Gastroesophageal sphincter (tissue), 4 donors: ENCODE results near the gene SMIM14. TPM values are rescaled to one million over a fixed set of nuclear protein-coding genes. Genes with fewer than 3 reads are reported as not detected.
"Not testable (repeated sequence)": the region's sequence is repeated elsewhere in the genome, so short reads cannot be mapped to it uniquely, and the experiment has no call there.

Source experiments
- ATAC-seq: fragments of 150-250 bp; one replicate; pipeline ENCODE4 v1.9.1; 2016; ENCODE audit warnings: mild to moderate bottlenecking, moderate library complexity
- H3K27ac ChIP-seq, 4 donors: fragments of 200-600 bp; sonication (generic) in 3 of 4; 1 replicate in 3 of 4; 2 replicates in 1 of 4; pipeline ENCODE4 v1.5.1; 2016 to 2019
- H3K27me3 ChIP-seq: fragments of 200-600 bp; sonication (generic); one replicate; pipeline ENCODE4 v1.5.1; 2019
- H3K36me3 ChIP-seq, 2 donors: fragments of 200-600 bp; sonication (generic); one replicate each; pipeline ENCODE4 v1.5.1; 2019; ENCODE audit warnings: control low read depth in 1 of 2
- H3K4me1 ChIP-seq, 3 donors: fragments of 200-600 bp; sonication (generic); 1 replicate in 2 of 3; 2 replicates in 1 of 3; pipeline ENCODE4 v1.5.1; 2016 to 2019; ENCODE audit warnings: control low read depth in 2 of 3
- H3K4me3 ChIP-seq, 2 donors: fragments of 200-600 bp; sonication (generic); one replicate each; pipeline ENCODE4 v1.5.1; 2019; ENCODE audit warnings: mild to moderate bottlenecking in 1 of 2, moderate library complexity in 1 of 2
- H3K9me3 ChIP-seq, 3 donors: fragments of 200-600 bp; sonication (generic); one replicate each; pipeline ENCODE4 v1.5.1; 2017 to 2019; ENCODE audit warnings: control low read depth in 2 of 3
- EP300 ChIP-seq: sonication (generic); formaldehyde crosslinking; IDR thresholded peaks from one replicate; pipeline ENCODE4 v1.6.1; 2017; ENCODE audit warnings: antibody characterized with exemption, mild to moderate bottlenecking
- POLR2A ChIP-seq, 2 donors: fragments of 450-650 bp; IDR thresholded peaks; one replicate each; pipeline ENCODE4 v1.6.1; 2017; ENCODE audit warnings: antibody characterized with exemption in 2 of 2, mild to moderate bottlenecking in 2 of 2, moderate library complexity in 1 of 2
- POLR2AphosphoS5 ChIP-seq: sonication (generic); formaldehyde crosslinking; IDR thresholded peaks from one replicate; pipeline ENCODE4 v1.6.1; 2017; ENCODE audit warnings: antibody characterized with exemption
- WGBS, 2 donors: methylation state at CpG; one replicate each; pipeline ENCODE4 v1.1.5; 2018; ENCODE audit warnings: low coverage in 1 of 2; 5-methylcytosine and 5-hydroxymethylcytosine counted together
- total RNA-seq, 4 donors: library from RNA; depleted of rRNA; stranded (reverse); fragments of >200 nt; gene quantifications; one replicate each; pipeline ENCODE4 v1.1.0, GENCODE V29; 2016
- TF ChIP-seq, protein P1 (sequence below), 4 experiments: fragments of 200-600 bp in 2 of 4; fragments of 450-650 bp in 2 of 4; sonication (generic) in 1 of 4; IDR thresholded peaks; one replicate each; pipeline ENCODE4 v1.5.1; 2017 to 2019; ENCODE audit warnings: antibody characterized with exemption in 4 of 4, mild to moderate bottlenecking in 2 of 4, moderate library complexity in 2 of 4

Gene SMIM14
- total RNA-seq, 4 donors from 2014 or later = 32.9 to 70.4 (median 41.3) TPM

DNA sequence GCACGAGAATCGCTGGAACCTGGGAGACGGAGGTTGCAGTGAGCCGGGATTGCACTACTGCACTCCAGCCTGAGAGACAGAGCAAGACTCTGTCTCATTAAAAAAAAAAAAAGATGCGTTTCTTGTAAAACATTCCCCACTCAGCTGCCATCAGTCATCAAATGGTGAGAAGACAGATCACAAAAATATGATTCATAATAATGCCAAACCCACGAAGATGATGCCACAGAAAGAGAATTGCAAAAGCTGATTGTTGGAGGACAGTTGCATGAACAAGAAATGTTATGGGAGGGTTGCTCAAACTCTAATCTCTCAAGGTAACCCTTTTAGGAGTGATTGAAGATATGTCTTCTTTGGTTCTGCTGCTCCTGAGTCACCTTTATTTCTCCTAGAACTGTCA, 21.4 kb upstream of the SMIM14 start:
- Histone ChIP-seq H3K4me3 (no peak overlapping the region), H3K9me3 (no peaks in the 10 kb centered on the region), H3K4me1 (no peaks in the 10 kb centered on the region), H3K27me3 (no peaks in the 10 kb centered on the region), H3K27ac (no peak overlapping the region), H3K36me3 (no peaks in the 10 kb centered on the region)
- 73 to 76% methylated on average over 4 to 6 of the region's 6 CpGs for WGBS, 2 donors
- ATAC-seq = no peak
- no peak for TF ChIP-seq POLR2A (IDR thresholded peaks at IDR 0.05)
- TF ChIP-seq EP300 = no peak
- TF ChIP-seq, protein P1, sequence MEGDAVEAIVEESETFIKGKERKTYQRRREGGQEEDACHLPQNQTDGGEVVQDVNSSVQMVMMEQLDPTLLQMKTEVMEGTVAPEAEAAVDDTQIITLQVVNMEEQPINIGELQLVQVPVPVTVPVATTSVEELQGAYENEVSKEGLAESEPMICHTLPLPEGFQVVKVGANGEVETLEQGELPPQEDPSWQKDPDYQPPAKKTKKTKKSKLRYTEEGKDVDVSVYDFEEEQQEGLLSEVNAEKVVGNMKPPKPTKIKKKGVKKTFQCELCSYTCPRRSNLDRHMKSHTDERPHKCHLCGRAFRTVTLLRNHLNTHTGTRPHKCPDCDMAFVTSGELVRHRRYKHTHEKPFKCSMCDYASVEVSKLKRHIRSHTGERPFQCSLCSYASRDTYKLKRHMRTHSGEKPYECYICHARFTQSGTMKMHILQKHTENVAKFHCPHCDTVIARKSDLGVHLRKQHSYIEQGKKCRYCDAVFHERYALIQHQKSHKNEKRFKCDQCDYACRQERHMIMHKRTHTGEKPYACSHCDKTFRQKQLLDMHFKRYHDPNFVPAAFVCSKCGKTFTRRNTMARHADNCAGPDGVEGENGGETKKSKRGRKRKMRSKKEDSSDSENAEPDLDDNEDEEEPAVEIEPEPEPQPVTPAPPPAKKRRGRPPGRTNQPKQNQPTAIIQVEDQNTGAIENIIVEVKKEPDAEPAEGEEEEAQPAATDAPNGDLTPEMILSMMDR (IDR thresholded peaks at IDR 0.05) = no peak
- TF ChIP-seq POLR2AphosphoS5 = no peak

DNA sequence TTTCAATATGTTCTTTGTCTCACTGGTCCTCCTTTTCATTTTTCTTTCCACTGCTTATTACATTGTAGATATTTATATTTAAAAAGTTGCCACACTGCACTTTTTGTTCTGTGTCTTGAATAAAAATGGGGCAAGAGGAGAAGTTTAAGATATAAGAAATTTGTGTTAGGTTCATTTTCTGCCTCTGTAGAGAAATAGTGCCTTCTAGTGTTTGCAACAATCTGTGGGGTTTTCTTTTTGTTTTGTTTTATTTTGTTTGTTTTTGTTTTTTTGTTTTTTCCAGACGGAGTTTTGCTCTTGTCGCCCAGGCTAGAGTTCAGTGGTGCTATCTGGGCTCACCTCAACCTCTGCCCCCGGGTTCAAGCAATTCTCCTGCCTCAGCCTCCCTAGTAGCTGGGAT, 20.1 kb upstream of the SMIM14 start:
- H3K9me3 ChIP-seq = no peaks in the 10 kb centered on the region
- H3K36me3 ChIP-seq = no peaks in the 10 kb centered on the region
- no peak overlapping the region for H3K27ac ChIP-seq
- no peak for ATAC-seq
- WGBS, 2 donors = 83 to 85% methylated on average over 2 to 3 of the region's 3 CpGs
- H3K4me1 ChIP-seq = no peaks in the 10 kb centered on the region
- TF ChIP-seq, protein P1 (IDR thresholded peaks at IDR 0.05) = peak in 1 of 4 experiments; percentile 39
- TF ChIP-seq POLR2AphosphoS5 (no peak), POLR2A (IDR thresholded peaks at IDR 0.05) (no peak)
- H3K27me3 ChIP-seq = no peaks in the 10 kb centered on the region
- H3K4me3 ChIP-seq = no peak overlapping the region

DNA sequence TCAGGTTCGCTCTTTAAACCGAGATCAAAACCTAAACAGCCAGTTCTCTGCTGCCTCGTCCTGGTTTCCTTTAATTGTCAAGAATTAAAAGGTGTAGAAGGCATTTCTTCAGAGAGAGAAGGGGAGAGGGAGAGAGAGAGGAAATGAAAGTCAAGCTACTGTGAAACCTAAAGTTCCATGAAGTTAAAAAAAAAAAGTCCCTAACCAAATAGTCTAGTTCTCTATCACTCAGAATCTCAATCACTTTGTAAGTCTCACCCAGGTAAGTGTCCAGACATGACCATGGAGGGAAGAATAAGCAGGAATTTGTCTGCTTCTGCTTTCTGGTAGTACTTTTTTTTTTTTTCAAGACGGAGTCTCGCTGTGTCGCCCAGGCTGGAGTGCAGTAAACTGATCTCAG, 18.8 kb upstream of the SMIM14 start:
- Histone ChIP-seq H3K27ac (no peak overlapping the region), H3K4me1 (no peaks in the 10 kb centered on the region), H3K9me3 (no peaks in the 10 kb centered on the region), H3K27me3 (no peaks in the 10 kb centered on the region), H3K36me3 (no peaks in the 10 kb centered on the region), H3K4me3 (no peak overlapping the region)
- TF ChIP-seq, protein P1 (IDR thresholded peaks at IDR 0.05) = no peak
- TF ChIP-seq POLR2A (IDR thresholded peaks at IDR 0.05) (no peak), POLR2AphosphoS5 (no peak), EP300 (no peak)
- ATAC-seq = no peak
- WGBS, 2 donors = 81 to 90% methylated on average over 4 to 6 of the region's 6 CpGs

DNA sequence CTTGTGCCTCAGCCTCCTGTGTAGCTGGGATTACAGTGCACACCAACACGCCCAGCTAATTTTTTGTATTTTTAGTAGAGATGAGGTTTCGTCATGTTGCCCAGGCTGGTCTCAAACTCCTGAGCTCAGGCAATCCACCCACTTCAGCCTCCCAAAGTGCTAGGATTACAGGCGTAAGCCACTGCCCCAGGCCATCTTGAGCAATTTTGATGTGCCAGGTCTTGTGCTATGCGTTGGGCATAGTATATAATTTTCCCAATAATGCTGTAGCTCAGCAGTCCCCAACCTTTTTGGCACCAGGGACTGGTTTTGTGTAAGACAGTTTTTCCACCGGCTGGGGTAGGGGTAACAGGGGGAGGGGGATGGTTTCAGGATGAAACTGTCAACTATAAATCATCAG, 18.0 kb upstream of the SMIM14 start:
- not testable (repeated sequence) for ATAC-seq, H3K36me3 ChIP-seq, H3K4me1 ChIP-seq, H3K4me3 ChIP-seq, H3K9me3 ChIP-seq, H3K27me3 ChIP-seq
- WGBS, 2 donors = 60 to 67% methylated on average over 1 to 2 of the region's 5 CpGs
- peak overlapping the region in 3 of 4 donors; percentile 51 to 53 (median 52) for H3K27ac ChIP-seq

DNA sequence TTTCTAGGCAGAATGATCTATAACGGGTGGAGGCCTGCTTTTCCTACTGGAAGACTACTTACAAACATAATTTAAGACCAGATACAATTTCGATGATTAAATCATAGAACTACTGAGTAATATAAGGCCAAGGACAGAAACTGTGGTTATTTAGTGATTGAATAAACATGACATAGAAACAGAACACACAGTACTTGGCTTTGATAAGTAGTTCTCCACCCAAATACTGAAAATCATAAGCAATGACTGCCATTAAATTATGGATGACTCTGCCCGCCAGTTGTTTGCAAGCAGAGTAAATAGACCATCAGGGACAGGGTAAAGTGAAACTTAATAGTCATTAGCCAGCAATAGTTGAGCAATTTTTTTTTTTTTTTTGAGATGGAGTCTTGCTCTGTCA, 17.2 kb upstream of the SMIM14 start:
- no peak overlapping the region for H3K4me3 ChIP-seq
- no peaks in the 10 kb centered on the region for H3K27me3 ChIP-seq
- H3K36me3 ChIP-seq = no peaks in the 10 kb centered on the region
- H3K27ac ChIP-seq = peak overlapping the region in 2 of 4 donors; percentile 53 to 56
- no peaks in the 10 kb centered on the region for H3K4me1 ChIP-seq
- 61 to 64% methylated on average over 3 of the region's 3 CpGs for WGBS, 2 donors
- ATAC-seq = peak; percentile 93
- TF ChIP-seq POLR2A (IDR thresholded peaks at IDR 0.05) (no peak), POLR2AphosphoS5 (peak; percentile 82)
- no peaks in the 10 kb centered on the region for H3K9me3 ChIP-seq

DNA sequence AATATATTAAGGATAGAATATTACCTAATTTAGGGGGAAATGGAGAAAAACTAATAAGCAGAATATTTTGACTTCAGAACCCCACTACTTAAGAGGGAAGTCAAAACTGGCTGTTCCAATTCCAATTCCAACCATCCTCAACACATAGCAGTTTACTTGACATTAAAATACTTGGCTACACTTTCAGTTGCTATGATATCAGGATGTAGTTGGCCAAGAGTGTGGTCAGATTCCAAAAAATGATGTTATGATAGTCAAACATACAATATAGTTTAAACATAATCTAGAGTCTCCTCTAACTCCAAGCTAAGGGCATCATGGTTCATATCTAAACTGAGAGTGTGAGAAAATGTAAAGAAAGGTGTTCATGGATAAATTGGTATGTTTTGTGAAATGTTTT, 16.5 kb upstream of the SMIM14 start:
- TF ChIP-seq, protein P1 (IDR thresholded peaks at IDR 0.05) = no peak
- TF ChIP-seq POLR2A (IDR thresholded peaks at IDR 0.05) = no peak
- no peak for TF ChIP-seq EP300
- no peak for TF ChIP-seq POLR2AphosphoS5
- no peaks in the 10 kb centered on the region for H3K36me3 ChIP-seq
- no peak for ATAC-seq
- no peak overlapping the region for H3K4me3 ChIP-seq
- no peaks in the 10 kb centered on the region for H3K9me3 ChIP-seq
- no peaks in the 10 kb centered on the region for H3K27me3 ChIP-seq
- H3K4me1 ChIP-seq = no peaks in the 10 kb centered on the region
- peak overlapping the region in 3 of 4 donors; percentile 52 to 56 (median 53) for H3K27ac ChIP-seq

DNA sequence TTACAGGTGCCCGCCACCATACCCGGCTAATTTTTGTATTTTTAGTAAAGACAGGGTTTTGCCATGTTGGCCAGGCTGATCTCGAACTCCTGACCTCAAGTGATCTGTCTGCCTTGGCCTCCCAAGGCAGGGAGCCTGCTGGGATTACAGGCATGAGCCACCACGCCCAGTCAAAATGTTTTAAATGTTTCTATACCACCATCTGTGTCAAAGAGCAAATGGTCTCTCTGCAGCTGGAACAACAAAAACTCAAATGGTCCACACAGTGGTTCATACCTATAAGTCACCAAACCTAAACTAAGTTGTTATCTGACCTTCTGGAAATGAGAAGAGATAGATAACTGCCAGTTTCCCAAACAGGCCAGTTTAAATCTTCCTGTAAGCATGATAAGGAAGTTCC, 12.9 kb upstream of the SMIM14 start:
- H3K4me1 ChIP-seq, H3K4me3 ChIP-seq, ATAC-seq, H3K9me3 ChIP-seq, H3K27me3 ChIP-seq, H3K36me3 ChIP-seq, H3K27ac ChIP-seq: not testable (repeated sequence)
- 100% methylated on average over 1 of the region's 4 CpGs; no CpG with 5 or more reads in 1 of the 2 donors for WGBS, 2 donors
